HEK293 (cell line): ENCODE measurements around the gene TMEM98.
A peak's percentile ranks its signal among the peaks of the same experiment; 100 is the strongest.
"Not testable (repeated sequence)": the region's sequence is repeated elsewhere in the genome, so short reads cannot be mapped to it uniquely, and the experiment has no call there.

Experiments used
- CTCF ChIA-PET: fragments of 350-600 bp; formaldehyde crosslinking; extraction: SDS; loops from one replicate; lab custom pipeline; 2021; ENCODE audit warnings: antibody characterized with exemption; lab: Yijun Ruan, JAX
- POLR2A ChIA-PET: fragments of 300-600 bp; formaldehyde crosslinking; extraction: SDS; loops from one replicate; lab custom pipeline; 2020; ENCODE audit warnings: antibody characterized with exemption, inconsistent platforms; lab: Yijun Ruan, JAX
- H3K27ac ChIP-seq: fragments of 200-500 bp; sonication (Bioruptor generic); 2 replicates; pipeline ENCODE4 v1.5.1; 2014; ENCODE audit warnings: low read depth, low read length, control low read depth, inconsistent platforms; ENCODE audit errors: extremely low read depth
- H3K36me3 ChIP-seq, 2 experiments: fragments of 200-500 bp in 1 of 2; sonication (Bioruptor generic) in 1 of 2; 1 replicate in 1 of 2; 2 replicates in 1 of 2; pipeline ENCODE4 v1.5.1; 2014 to 2017; ENCODE audit warnings: inconsistent platforms in 2 of 2, low read length in 2 of 2; ENCODE audit not compliant: control insufficient read depth in 2 of 2, insufficient read depth in 1 of 2
- H3K4me1 ChIP-seq: fragments of 200-500 bp; sonication (Bioruptor generic); 2 replicates; pipeline ENCODE4 v1.5.1; 2014; ENCODE audit warnings: mild to moderate bottlenecking, low read length, inconsistent platforms; ENCODE audit not compliant: control insufficient read depth, insufficient read depth
- H3K4me3 ChIP-seq: 2 replicates; pipeline ENCODE4 v1.5.1; 2011; ENCODE audit warnings: low read depth, mild to moderate bottlenecking, control low read depth, low read length, moderate library complexity
- H3K9me3 ChIP-seq: fragments of 200-500 bp; sonication (Bioruptor generic); 2 replicates; pipeline ENCODE4 v1.5.1; 2014; ENCODE audit warnings: low read depth, low read length, inconsistent platforms; ENCODE audit not compliant: control insufficient read depth, insufficient read depth
- GFI1B ChIP-seq: fragments of 450-650 bp; formaldehyde crosslinking; IDR thresholded peaks from 2 replicates; pipeline ENCODE4 v1.5.1; 2016; ENCODE audit warnings: missing biosample characterization, missing genetic modification characterization
- RBAK ChIP-seq: fragments of 450-650 bp; formaldehyde crosslinking; IDR thresholded peaks from 2 replicates; pipeline ENCODE4 v1.5.1; 2016; ENCODE audit warnings: missing biosample characterization, missing genetic modification characterization
- SCRT2 ChIP-seq: fragments of 450-650 bp; formaldehyde crosslinking; IDR thresholded peaks from 2 replicates; pipeline ENCODE4 v1.5.1; 2016; ENCODE audit warnings: missing biosample characterization, missing genetic modification characterization
- WT1 ChIP-seq: fragments of 450-650 bp; formaldehyde crosslinking; IDR thresholded peaks from 2 replicates; pipeline ENCODE4 v1.5.1; 2016; ENCODE audit warnings: missing biosample characterization, missing genetic modification characterization
- ZBTB17 ChIP-seq: fragments of 450-650 bp; formaldehyde crosslinking; IDR thresholded peaks from 2 replicates; pipeline ENCODE4 v1.5.1; 2016; ENCODE audit warnings: missing biosample characterization, missing genetic modification characterization
- ZBTB21 ChIP-seq: fragments of 450-650 bp; formaldehyde crosslinking; IDR thresholded peaks from 2 replicates; pipeline ENCODE4 v1.5.1; 2017; ENCODE audit warnings: missing biosample characterization, missing genetic modification characterization
- ZBTB7A ChIP-seq: fragments of 450-650 bp; formaldehyde crosslinking; IDR thresholded peaks from 2 replicates; pipeline ENCODE4 v1.5.1; 2016; ENCODE audit warnings: low read depth, missing biosample characterization, missing genetic modification characterization
- ZBTB8A ChIP-seq: fragments of 450-650 bp; formaldehyde crosslinking; IDR thresholded peaks from 2 replicates; pipeline ENCODE4 v1.5.1; 2016; ENCODE audit warnings: missing biosample characterization, missing genetic modification characterization
- ZNF121 ChIP-seq: fragments of 450-650 bp; formaldehyde crosslinking; IDR thresholded peaks from 2 replicates; pipeline ENCODE4 v1.5.1; 2016; ENCODE audit warnings: missing biosample characterization, missing genetic modification characterization
- ZNF140 ChIP-seq: fragments of 450-650 bp; formaldehyde crosslinking; IDR thresholded peaks from 2 replicates; pipeline ENCODE4 v1.5.1; 2016; ENCODE audit warnings: missing biosample characterization, missing genetic modification characterization
- ZNF202 ChIP-seq: fragments of 450-650 bp; formaldehyde crosslinking; IDR thresholded peaks from 2 replicates; pipeline ENCODE4 v1.5.1; 2016; ENCODE audit warnings: missing biosample characterization, missing genetic modification characterization, borderline replicate concordance
- ZNF239 ChIP-seq: fragments of 450-650 bp; formaldehyde crosslinking; IDR thresholded peaks from 2 replicates; pipeline ENCODE4 v1.5.1; 2016; ENCODE audit warnings: missing biosample characterization, missing genetic modification characterization
- ZNF394 ChIP-seq: fragments of 450-650 bp; formaldehyde crosslinking; IDR thresholded peaks from 2 replicates; pipeline ENCODE4 v1.5.1; 2016; ENCODE audit warnings: missing biosample characterization, missing genetic modification characterization, mild to moderate bottlenecking, moderate library complexity, borderline replicate concordance
- ZNF404 ChIP-seq: fragments of 450-650 bp; formaldehyde crosslinking; IDR thresholded peaks from 2 replicates; pipeline ENCODE4 v1.5.1; 2017; ENCODE audit warnings: missing biosample characterization, missing genetic modification characterization
- ZNF433 ChIP-seq: fragments of 450-650 bp; formaldehyde crosslinking; IDR thresholded peaks from 2 replicates; pipeline ENCODE4 v1.5.1; 2016; ENCODE audit warnings: missing biosample characterization, missing genetic modification characterization, low read depth
- ZNF558 ChIP-seq: fragments of 450-650 bp; formaldehyde crosslinking; IDR thresholded peaks from 2 replicates; pipeline ENCODE4 v1.5.1; 2016; ENCODE audit warnings: missing biosample characterization, missing genetic modification characterization
- ZNF623 ChIP-seq: fragments of 450-650 bp; formaldehyde crosslinking; IDR thresholded peaks from 2 replicates; pipeline ENCODE4 v1.5.1; 2016; ENCODE audit warnings: missing biosample characterization, missing genetic modification characterization
- ZNF654 ChIP-seq: fragments of 450-650 bp; formaldehyde crosslinking; IDR thresholded peaks from 2 replicates; pipeline ENCODE4 v1.5.1; 2016; ENCODE audit warnings: low read depth, missing biosample characterization, missing genetic modification characterization
- TF ChIP-seq, protein P1 (sequence below): fragments of 450-650 bp; formaldehyde crosslinking; IDR thresholded peaks from 2 replicates; pipeline ENCODE4 v1.5.1; 2016; ENCODE audit warnings: missing biosample characterization, missing genetic modification characterization
- TF ChIP-seq, protein P2 (sequence below): fragments of 450-650 bp; formaldehyde crosslinking; IDR thresholded peaks from 2 replicates; pipeline ENCODE4 v1.5.1; 2016; ENCODE audit warnings: missing biosample characterization, missing genetic modification characterization, low read depth
- TF ChIP-seq, protein P3 (sequence below): fragments of 450-650 bp; formaldehyde crosslinking; conservative IDR thresholded peaks from 2 replicates; pipeline ENCODE4 v1.5.1; 2016; ENCODE audit warnings: low read depth, missing biosample characterization, missing genetic modification characterization
- TF ChIP-seq, protein P4 (sequence below): fragments of 450-650 bp; formaldehyde crosslinking; conservative IDR thresholded peaks from 2 replicates; pipeline ENCODE4 v1.5.1; 2016; ENCODE audit warnings: low read depth, missing biosample characterization, missing genetic modification characterization

TMEM98 gene

DNA sequence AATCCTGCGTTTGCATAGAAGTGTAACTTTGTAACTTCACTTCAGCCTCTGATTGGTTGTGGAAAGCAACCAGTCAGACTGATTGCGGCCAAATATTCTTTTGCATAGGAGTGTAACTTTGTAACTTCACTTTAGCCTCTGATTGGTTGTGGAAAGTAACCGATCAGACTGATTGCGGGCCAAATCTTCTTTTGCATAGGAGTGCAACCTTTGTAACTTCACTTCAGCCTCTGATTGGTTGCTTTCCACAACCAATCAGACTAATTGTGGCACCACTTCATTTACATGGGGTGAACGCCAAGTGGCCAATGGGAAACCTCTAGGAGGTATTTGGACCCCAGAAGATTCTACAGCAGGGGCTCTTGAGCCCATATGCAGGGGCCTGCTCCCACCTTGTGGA is 1.8 kb upstream of the TMEM98 start:
- H3K4me1 ChIP-seq, result peaks cover 10% of the 10 kb centered on the region
- TF ChIP-seq, protein P1, sequence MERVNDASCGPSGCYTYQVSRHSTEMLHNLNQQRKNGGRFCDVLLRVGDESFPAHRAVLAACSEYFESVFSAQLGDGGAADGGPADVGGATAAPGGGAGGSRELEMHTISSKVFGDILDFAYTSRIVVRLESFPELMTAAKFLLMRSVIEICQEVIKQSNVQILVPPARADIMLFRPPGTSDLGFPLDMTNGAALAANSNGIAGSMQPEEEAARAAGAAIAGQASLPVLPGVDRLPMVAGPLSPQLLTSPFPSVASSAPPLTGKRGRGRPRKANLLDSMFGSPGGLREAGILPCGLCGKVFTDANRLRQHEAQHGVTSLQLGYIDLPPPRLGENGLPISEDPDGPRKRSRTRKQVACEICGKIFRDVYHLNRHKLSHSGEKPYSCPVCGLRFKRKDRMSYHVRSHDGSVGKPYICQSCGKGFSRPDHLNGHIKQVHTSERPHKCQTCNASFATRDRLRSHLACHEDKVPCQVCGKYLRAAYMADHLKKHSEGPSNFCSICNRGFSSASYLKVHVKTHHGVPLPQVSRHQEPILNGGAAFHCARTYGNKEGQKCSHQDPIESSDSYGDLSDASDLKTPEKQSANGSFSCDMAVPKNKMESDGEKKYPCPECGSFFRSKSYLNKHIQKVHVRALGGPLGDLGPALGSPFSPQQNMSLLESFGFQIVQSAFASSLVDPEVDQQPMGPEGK (tag by site-specific recombination), result no peak
- TF ChIP-seq, protein P2, sequence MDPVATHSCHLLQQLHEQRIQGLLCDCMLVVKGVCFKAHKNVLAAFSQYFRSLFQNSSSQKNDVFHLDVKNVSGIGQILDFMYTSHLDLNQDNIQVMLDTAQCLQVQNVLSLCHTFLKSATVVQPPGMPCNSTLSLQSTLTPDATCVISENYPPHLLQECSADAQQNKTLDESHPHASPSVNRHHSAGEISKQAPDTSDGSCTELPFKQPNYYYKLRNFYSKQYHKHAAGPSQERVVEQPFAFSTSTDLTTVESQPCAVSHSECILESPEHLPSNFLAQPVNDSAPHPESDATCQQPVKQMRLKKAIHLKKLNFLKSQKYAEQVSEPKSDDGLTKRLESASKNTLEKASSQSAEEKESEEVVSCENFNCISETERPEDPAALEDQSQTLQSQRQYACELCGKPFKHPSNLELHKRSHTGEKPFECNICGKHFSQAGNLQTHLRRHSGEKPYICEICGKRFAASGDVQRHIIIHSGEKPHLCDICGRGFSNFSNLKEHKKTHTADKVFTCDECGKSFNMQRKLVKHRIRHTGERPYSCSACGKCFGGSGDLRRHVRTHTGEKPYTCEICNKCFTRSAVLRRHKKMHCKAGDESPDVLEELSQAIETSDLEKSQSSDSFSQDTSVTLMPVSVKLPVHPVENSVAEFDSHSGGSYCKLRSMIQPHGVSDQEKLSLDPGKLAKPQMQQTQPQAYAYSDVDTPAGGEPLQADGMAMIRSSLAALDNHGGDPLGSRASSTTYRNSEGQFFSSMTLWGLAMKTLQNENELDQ (tag by site-specific recombination), result no peak
- TF ChIP-seq SCRT2 (tag by site-specific recombination) (no peak), GFI1B (tag by site-specific recombination) (no peak), WT1 (tag by site-specific recombination) (no peak), ZNF239 (tag by site-specific recombination) (no peak), ZBTB7A (tag by site-specific recombination) (no peak), ZBTB17 (no peak)
- ChIA-PET CTCF (interaction anchor here (0.6 to 0.8 kb wide), 2 partner anchors 10 to 123 kb away, joined by 3 to 4 read pairs; no protein-coding TSS in a partner anchor), POLR2A (no interaction called here)
- H3K9me3 ChIP-seq, result no peaks in the 10 kb centered on the region
- no peak overlapping the region for H3K27ac ChIP-seq
- peaks cover 0 to 1% of the 10 kb centered on the region in 2 experiments; a peak in 1 of 3 replicates for H3K36me3 ChIP-seq
- no peak overlapping the region for H3K4me3 ChIP-seq

DNA sequence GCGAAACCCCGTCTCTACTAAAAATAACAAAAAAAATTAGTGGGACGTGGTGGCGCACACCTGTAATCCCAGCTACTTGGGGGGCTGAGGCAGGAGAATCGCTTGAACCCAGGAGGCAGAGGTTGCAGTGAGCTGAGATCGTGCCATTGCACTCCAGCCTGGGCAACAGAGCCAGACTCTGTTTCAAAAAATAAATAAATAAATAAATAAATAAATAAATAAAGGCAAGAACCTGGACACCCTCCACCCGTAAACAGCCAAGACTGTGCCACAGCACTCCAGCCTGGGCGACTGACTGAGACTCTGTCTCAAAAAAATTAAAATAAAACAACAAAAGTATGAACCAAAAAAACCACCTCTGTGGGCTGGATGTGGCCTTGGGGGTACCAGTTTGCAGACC is 1.2 kb upstream of the TMEM98 start:
- CTCF ChIA-PET, result interaction anchor here (0.6 kb wide), 1 partner anchor 122 kb away, joined by 3 read pairs; no protein-coding TSS in a partner anchor
- H3K36me3 ChIP-seq, H3K9me3 ChIP-seq, H3K4me3 ChIP-seq, POLR2A ChIA-PET, H3K27ac ChIP-seq: not testable (repeated sequence)
- peaks cover 10% of the 10 kb centered on the region for H3K4me1 ChIP-seq
- TF ChIP-seq ZNF140 (tag by site-specific recombination), result peak; percentile 82; the same call in 1 of the 2 replicates
- 0 out of 2 replicates have a peak, but pooled peaks have one; percentile 74 for TF ChIP-seq ZNF202
- TF ChIP-seq ZNF654, result peak; percentile 25
- peak; percentile 57 for TF ChIP-seq ZNF623
- TF ChIP-seq, protein P3, sequence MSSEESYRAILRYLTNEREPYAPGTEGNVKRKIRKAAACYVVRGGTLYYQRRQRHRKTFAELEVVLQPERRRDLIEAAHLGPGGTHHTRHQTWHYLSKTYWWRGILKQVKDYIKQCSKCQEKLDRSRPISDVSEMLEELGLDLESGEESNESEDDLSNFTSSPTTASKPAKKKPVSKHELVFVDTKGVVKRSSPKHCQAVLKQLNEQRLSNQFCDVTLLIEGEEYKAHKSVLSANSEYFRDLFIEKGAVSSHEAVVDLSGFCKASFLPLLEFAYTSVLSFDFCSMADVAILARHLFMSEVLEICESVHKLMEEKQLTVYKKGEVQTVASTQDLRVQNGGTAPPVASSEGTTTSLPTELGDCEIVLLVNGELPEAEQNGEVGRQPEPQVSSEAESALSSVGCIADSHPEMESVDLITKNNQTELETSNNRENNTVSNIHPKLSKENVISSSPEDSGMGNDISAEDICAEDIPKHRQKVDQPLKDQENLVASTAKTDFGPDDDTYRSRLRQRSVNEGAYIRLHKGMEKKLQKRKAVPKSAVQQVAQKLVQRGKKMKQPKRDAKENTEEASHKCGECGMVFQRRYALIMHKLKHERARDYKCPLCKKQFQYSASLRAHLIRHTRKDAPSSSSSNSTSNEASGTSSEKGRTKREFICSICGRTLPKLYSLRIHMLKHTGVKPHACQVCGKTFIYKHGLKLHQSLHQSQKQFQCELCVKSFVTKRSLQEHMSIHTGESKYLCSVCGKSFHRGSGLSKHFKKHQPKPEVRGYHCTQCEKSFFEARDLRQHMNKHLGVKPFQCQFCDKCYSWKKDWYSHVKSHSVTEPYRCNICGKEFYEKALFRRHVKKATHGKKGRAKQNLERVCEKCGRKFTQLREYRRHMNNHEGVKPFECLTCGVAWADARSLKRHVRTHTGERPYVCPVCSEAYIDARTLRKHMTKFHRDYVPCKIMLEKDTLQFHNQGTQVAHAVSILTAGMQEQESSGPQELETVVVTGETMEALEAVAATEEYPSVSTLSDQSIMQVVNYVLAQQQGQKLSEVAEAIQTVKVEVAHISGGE (tag by site-specific recombination), result 0 out of 2 replicates have a peak, but pooled peaks have one; percentile 30
- peak; percentile 26; the same call in 1 of the 2 replicates for TF ChIP-seq ZBTB21 (tag by site-specific recombination)
- TF ChIP-seq ZNF404, result peak; percentile 70; the same call in 1 of the 2 replicates
- TF ChIP-seq RBAK (tag by site-specific recombination), result 0 out of 2 replicates have a peak, but pooled peaks have one; percentile 51
- TF ChIP-seq ZNF433, result peak; percentile 68
- peak; percentile 52; the same call in 1 of the 2 replicates for TF ChIP-seq ZBTB8A (tag by site-specific recombination)
- 0 out of 2 replicates have a peak, but pooled peaks have one; percentile 35 for TF ChIP-seq ZNF121 (tag by site-specific recombination)
- TF ChIP-seq, protein P4, sequence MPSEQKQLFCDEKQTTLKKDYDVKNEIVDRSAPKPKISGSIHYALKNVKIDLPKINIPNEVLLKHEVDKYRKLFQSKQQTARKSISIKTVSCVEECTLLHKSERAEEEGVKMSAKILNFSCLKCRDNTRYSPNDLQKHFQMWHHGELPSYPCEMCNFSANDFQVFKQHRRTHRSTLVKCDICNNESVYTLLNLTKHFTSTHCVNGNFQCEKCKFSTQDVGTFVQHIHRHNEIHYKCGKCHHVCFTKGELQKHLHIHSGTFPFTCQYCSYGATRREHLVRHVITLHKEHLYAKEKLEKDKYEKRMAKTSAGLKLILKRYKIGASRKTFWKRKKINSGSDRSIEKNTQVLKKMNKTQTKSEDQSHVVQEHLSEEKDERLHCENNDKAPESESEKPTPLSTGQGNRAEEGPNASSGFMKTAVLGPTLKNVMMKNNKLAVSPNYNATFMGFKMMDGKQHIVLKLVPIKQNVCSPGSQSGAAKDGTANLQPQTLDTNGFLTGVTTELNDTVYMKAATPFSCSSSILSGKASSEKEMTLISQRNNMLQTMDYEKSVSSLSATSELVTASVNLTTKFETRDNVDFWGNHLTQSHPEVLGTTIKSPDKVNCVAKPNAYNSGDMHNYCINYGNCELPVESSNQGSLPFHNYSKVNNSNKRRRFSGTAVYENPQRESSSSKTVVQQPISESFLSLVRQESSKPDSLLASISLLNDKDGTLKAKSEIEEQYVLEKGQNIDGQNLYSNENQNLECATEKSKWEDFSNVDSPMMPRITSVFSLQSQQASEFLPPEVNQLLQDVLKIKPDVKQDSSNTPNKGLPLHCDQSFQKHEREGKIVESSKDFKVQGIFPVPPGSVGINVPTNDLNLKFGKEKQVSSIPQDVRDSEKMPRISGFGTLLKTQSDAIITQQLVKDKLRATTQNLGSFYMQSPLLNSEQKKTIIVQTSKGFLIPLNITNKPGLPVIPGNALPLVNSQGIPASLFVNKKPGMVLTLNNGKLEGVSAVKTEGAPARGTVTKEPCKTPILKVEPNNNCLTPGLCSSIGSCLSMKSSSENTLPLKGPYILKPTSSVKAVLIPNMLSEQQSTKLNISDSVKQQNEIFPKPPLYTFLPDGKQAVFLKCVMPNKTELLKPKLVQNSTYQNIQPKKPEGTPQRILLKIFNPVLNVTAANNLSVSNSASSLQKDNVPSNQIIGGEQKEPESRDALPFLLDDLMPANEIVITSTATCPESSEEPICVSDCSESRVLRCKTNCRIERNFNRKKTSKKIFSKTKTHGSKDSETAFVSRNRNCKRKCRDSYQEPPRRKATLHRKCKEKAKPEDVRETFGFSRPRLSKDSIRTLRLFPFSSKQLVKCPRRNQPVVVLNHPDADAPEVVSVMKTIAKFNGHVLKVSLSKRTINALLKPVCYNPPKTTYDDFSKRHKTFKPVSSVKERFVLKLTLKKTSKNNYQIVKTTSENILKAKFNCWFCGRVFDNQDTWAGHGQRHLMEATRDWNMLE (tag by site-specific recombination), result peak; percentile 78
- peak; percentile 45; the same call in 1 of the 2 replicates for TF ChIP-seq ZNF558 (tag by site-specific recombination)
- peak; percentile 87 for TF ChIP-seq ZNF394 (tag by site-specific recombination)
